ENCODE results near the gene UPB1. TPM values are rescaled to one million over a fixed set of nuclear protein-coding genes. Genes with fewer than 3 reads are reported as not detected.

UPB1 gene
- total RNA-seq, 1 experiment from 2014 or later = 0.50 TPM

GRCh38 chr22:24496661-24497060 is 1.5 kb downstream of the UPB1 start:
- peaks cover 7% of the 10 kb centered on the region for H3K4me1 Mint-ChIP-seq (ENCODE audit: low read depth, unreplicated experiment)
- CTCF ChIA-PET = no interaction called here
- peaks cover 58% of the 10 kb centered on the region for H3K27me3 Mint-ChIP-seq (ENCODE audit: unreplicated experiment)
- TF ChIP-seq CTCF (IDR thresholded peaks at IDR 0.05; ENCODE audit: unreplicated experiment) = no peak
- intact Hi-C loops (cut with micrococcal nuclease; ENCODE audit: unreplicated experiment) = no loop called here
- H3K4me3 Mint-ChIP-seq (ENCODE audit: low read depth, unreplicated experiment) = no peak overlapping the region
- DNase-seq = no peak
- no peak overlapping the region for H3K27ac Mint-ChIP-seq (ENCODE audit: unreplicated experiment)
- BruUV-seq (replicated peaks) = no TSS peak
- H3K36me3 Mint-ChIP-seq (ENCODE audit: insufficient read depth, unreplicated experiment) = no peaks in the 10 kb centered on the region
- no peaks in the 10 kb centered on the region for H3K9me3 Mint-ChIP-seq (ENCODE audit: low read depth, unreplicated experiment)

GRCh38 chr22:24497841-24498258 is 2.7 kb downstream of the UPB1 start:
- H3K4me3 Mint-ChIP-seq (ENCODE audit: low read depth, unreplicated experiment) = no peak overlapping the region
- peaks cover 6% of the 10 kb centered on the region for H3K4me1 Mint-ChIP-seq (ENCODE audit: low read depth, unreplicated experiment)
- peaks cover 58% of the 10 kb centered on the region for H3K27me3 Mint-ChIP-seq (ENCODE audit: unreplicated experiment)
- TF ChIP-seq CTCF (IDR thresholded peaks at IDR 0.05; ENCODE audit: unreplicated experiment) = no peak
- H3K36me3 Mint-ChIP-seq (ENCODE audit: insufficient read depth, unreplicated experiment) = peaks cover 3% of the 10 kb centered on the region
- BruUV-seq (replicated peaks) = no TSS peak
- DNase-seq = no peak
- H3K9me3 Mint-ChIP-seq (ENCODE audit: low read depth, unreplicated experiment) = no peaks in the 10 kb centered on the region
- H3K27ac Mint-ChIP-seq (ENCODE audit: unreplicated experiment) = no peak overlapping the region
- CTCF ChIA-PET = no interaction called here
- intact Hi-C loops (cut with micrococcal nuclease; ENCODE audit: unreplicated experiment) = no loop called here

DNA sequence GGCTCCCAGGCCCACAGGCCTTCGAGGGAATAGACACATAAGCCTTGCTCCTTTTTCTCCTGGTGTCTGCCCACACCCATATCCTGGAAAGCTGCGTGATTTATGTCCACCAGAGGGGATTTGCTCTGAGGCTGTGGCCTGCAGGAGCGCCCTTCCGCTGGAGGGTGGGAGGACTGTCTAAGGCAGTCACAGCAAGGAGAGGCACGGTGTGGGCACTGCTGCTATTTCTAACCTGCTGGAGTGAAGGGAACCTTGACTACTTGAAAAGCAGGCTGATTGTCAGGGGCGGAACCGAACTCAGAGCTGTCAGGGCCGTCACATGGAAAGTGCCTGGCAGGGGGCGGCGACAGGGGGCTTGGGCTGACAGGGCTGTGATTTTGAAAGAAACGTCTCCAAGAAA is 3.7 kb downstream of the UPB1 start:
- Mint-ChIP-seq H3K36me3 (ENCODE audit: insufficient read depth, unreplicated experiment) (peaks cover 3% of the 10 kb centered on the region), H3K9me3 (ENCODE audit: low read depth, unreplicated experiment) (no peaks in the 10 kb centered on the region), H3K4me3 (ENCODE audit: low read depth, unreplicated experiment) (no peak overlapping the region), H3K27me3 (ENCODE audit: unreplicated experiment) (peaks cover 66% of the 10 kb centered on the region), H3K27ac (ENCODE audit: unreplicated experiment) (no peak overlapping the region), H3K4me1 (ENCODE audit: low read depth, unreplicated experiment) (peaks cover 15% of the 10 kb centered on the region)
- intact Hi-C loops (cut with micrococcal nuclease; ENCODE audit: unreplicated experiment) = no loop called here
- DNase-seq = no peak
- no peak for TF ChIP-seq CTCF (IDR thresholded peaks at IDR 0.05; ENCODE audit: unreplicated experiment)
- no TSS peak for BruUV-seq (replicated peaks)
- CTCF ChIA-PET = interaction anchor here (0.6 kb wide), 1 partner anchor 46 kb away, joined by 3 read pairs; no protein-coding TSS in a partner anchor

DNA sequence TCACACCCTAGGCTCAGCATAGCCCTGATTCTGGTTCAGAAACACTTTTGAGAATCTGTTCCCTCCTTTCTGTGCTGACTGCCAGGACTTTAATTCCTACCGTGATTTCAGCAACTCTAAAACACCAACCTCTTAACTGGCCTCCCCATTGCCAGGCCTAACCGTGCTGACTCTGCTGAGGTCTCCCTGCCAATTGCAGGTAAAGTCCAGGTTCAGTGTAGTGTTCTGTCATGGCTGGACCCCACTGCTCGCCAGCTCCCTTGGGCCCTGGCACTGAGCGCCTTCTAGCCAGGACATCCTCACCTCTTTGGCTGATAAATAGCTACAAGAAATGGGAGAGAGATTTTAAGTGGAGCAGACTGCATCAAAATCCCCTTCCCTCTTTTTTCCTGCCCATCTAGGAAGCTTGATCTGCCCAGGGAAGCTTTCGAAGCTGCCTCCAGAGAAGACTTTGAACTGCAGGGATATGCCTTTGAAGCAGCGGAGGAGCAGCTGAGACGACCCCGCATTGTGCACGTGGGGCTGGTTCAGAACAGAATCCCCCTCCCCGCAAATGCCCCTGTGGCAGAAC is 4.7 kb downstream of the UPB1 start:
- Mint-ChIP-seq H3K27me3 (ENCODE audit: unreplicated experiment) (peaks cover 66% of the 10 kb centered on the region), H3K36me3 (ENCODE audit: insufficient read depth, unreplicated experiment) (peaks cover 3% of the 10 kb centered on the region), H3K27ac (ENCODE audit: unreplicated experiment) (no peak overlapping the region), H3K4me1 (ENCODE audit: low read depth, unreplicated experiment) (peaks cover 15% of the 10 kb centered on the region), H3K9me3 (ENCODE audit: low read depth, unreplicated experiment) (no peaks in the 10 kb centered on the region), H3K4me3 (ENCODE audit: low read depth, unreplicated experiment) (no peak overlapping the region)
- no TSS peak for BruUV-seq (replicated peaks)
- CTCF ChIA-PET = interaction anchor here (1.1 kb wide), 1 partner anchor 14 kb away, joined by 3 read pairs; no protein-coding TSS in a partner anchor
- intact Hi-C loops (cut with micrococcal nuclease; ENCODE audit: unreplicated experiment) = no loop called here
- no peak for TF ChIP-seq CTCF (IDR thresholded peaks at IDR 0.05; ENCODE audit: unreplicated experiment)
- DNase-seq = no peak
